OCI-LY7 (cell line): ENCODE measurements around the gene ERC1. TPM values are rescaled to one million over a fixed set of nuclear protein-coding genes. Genes with fewer than 3 reads are reported as not detected.

Experiments used
- BruUV-seq: library from RNA; stranded (reverse); fragments of 400-500 nt; replicated peaks from 2 replicates; lab custom pipeline; 2021; lab: Mats Ljungman, UMichigan
- CTCF ChIA-PET: fragments of 300-600 bp; sonication (Branson Sonifier 250); formaldehyde crosslinking; loops from one replicate; lab custom pipeline; 2022; ENCODE audit warnings: antibody characterized with exemption; ENCODE audit not compliant: unreplicated experiment; lab: Charles Lee
- POLR2A ChIA-PET: fragments of 300-600 bp; sonication (Branson Sonifier 250); formaldehyde crosslinking; loops from one replicate; lab custom pipeline; 2022; ENCODE audit warnings: antibody characterized with exemption; lab: Charles Lee
- DNase-seq: peaks from one replicate; pipeline ENCODE4 v3.0.0-alpha.2; 2015; ENCODE audit warnings: low spot score
- H2AFZ ChIP-seq: fragments of 200-600 bp; sonication (generic), shearing (Covaris generic); 2 replicates; pipeline ENCODE4 v1.6.1; 2014; ENCODE audit warnings: mild to moderate bottlenecking, antibody characterized with exemption, low read length, moderate library complexity
- H3K27ac ChIP-seq: fragments of 200-600 bp; sonication (generic); 2 replicates; pipeline ENCODE4 v1.5.1; 2014; ENCODE audit warnings: mixed run types, low read depth, mild to moderate bottlenecking, moderate library complexity, low read length, inconsistent platforms; ENCODE audit not compliant: poor library complexity, severe bottlenecking
- H3K36me3 ChIP-seq: fragments of 200-600 bp; sonication (generic); 2 replicates; pipeline ENCODE4 v1.6.1; 2014; ENCODE audit warnings: mild to moderate bottlenecking, antibody characterized with exemption, low read length, moderate library complexity, mixed read lengths; ENCODE audit not compliant: insufficient read depth
- H3K4me1 ChIP-seq: fragments of 200-600 bp; sonication (generic); 2 replicates; pipeline ENCODE4 v1.5.1; 2014; ENCODE audit warnings: mild to moderate bottlenecking, low read length; ENCODE audit not compliant: insufficient read depth, poor library complexity, severe bottlenecking
- H3K4me2 ChIP-seq: fragments of 200-600 bp; sonication (generic); 2 replicates; pipeline ENCODE4 v1.6.1; 2014; ENCODE audit warnings: mild to moderate bottlenecking, low read length
- H3K4me3 ChIP-seq: fragments of 200-600 bp; sonication (generic); 2 replicates; pipeline ENCODE4 v1.5.1; 2014; ENCODE audit warnings: mild to moderate bottlenecking, low read depth, low read length; ENCODE audit not compliant: poor library complexity, severe bottlenecking
- H3K79me2 ChIP-seq: fragments of 200-600 bp; sonication (generic); 2 replicates; pipeline ENCODE4 v1.6.1; 2016; ENCODE audit warnings: low read depth, mild to moderate bottlenecking, low read length, moderate library complexity, mixed read lengths; ENCODE audit not compliant: insufficient read depth
- H3K9me2 ChIP-seq: fragments of 200-600 bp; sonication (generic); 2 replicates; pipeline ENCODE4 v1.6.1; 2016; ENCODE audit warnings: mild to moderate bottlenecking, low read length, mixed read lengths; ENCODE audit not compliant: insufficient read depth
- H3K9me3 ChIP-seq: fragments of 200-600 bp; sonication (generic); 2 replicates; pipeline ENCODE4 v1.6.1; 2014; ENCODE audit warnings: mild to moderate bottlenecking, mixed run types, low read length, mixed read lengths
- H4K20me1 ChIP-seq: fragments of 200-600 bp; sonication (generic); 2 replicates; pipeline ENCODE4 v1.6.1; 2014; ENCODE audit warnings: mild to moderate bottlenecking, antibody characterized with exemption, low read length, moderate library complexity, mixed read lengths; ENCODE audit not compliant: insufficient read depth
- EZH2phosphoT487 ChIP-seq: fragments of 200-600 bp; sonication (generic); IDR thresholded peaks from 2 replicates; pipeline ENCODE4 v1.6.1; 2018; ENCODE audit warnings: low read depth, borderline replicate concordance, mild to moderate bottlenecking, mixed run types, antibody characterized with exemption, low read length, moderate library complexity, mixed read lengths
- intact Hi-C: fragments of 100-400 bp; cut with micrococcal nuclease; formaldehyde crosslinking; loops from one replicate; pipeline ENCODE4 v1.10.0; 2022; ENCODE audit not compliant: unreplicated experiment
- total RNA-seq, 2 experiments: library from RNA; depleted of rRNA in 1 of 2; stranded (reverse); fragments of >200 nt in 1 of 2; shearing (Covaris generic) in 1 of 2; gene quantifications; 2 replicates each; pipeline ENCODE4 v1.2.3, GENCODE V29; 2014 to 2022
- TF ChIP-seq, protein P1 (sequence below): fragments of 200-600 bp; sonication (generic); conservative IDR thresholded peaks from 2 replicates; pipeline ENCODE4 v1.5.1; 2014; ENCODE audit warnings: mild to moderate bottlenecking, antibody characterized with exemption, low read length, moderate library complexity, mixed read lengths

Gene ERC1
- total RNA-seq, 2 experiments from 2014 or later: 26.9 to 86.9 TPM

DNA sequence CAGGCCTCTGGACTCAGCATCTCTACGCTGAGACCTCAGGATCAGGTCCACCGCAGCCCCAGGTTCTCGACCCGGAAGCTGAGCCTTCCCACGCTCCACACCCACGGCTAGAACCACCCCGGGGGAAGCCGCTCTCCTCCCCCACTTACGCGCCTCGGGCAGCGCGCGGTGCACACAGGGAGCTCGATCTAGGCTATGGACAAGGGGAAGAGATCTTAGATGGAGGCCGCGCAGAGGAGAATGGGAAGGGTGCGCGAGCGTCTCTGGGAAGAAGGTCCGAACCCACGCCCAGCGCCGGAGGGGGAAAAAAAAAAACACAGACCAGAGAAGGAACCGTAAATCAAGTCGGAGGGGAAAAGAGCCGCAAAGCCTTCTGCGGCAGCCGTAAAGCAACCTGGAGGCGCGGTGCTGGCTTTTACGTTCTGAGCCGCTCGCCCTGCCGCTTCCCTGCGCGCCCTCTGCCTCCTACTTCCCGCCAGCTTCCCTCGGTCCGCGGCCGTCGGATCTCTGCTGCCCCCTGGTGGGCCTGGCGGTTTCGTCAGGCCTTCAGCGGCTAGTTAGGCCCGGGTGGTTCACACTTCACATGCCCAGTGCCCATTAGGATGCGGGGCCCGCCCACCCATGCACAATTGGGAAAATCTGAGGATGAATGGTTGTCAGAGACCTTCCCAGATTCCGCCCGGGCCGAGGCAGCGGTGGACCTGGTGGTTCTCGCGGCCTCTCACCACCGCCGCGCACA lies 41.4 kb upstream of the ERC1 start, which contains the start of gene RAD52:
TSS of gene RAD52 (minus strand) at position 242 of the 739 bp plus-strand sequence. CDS start 16,636 bp downstream, outside the sequence.
- peak within 1 kb of the TSS; percentile 75 for H3K4me2 ChIP-seq
- no TSS peak for BruUV-seq
- H3K4me1 ChIP-seq: peaks cover 21% of the 10 kb centered on the region
- peak within 1 kb of the TSS; percentile 89 for H2AFZ ChIP-seq
- no peaks in the 10 kb centered on the region for H4K20me1 ChIP-seq
- peak within 1 kb of the TSS; percentile 75 for H3K4me3 ChIP-seq
- DNase-seq: peak; percentile 99
- ChIA-PET CTCF (interaction anchor here (0.6 to 1.3 kb wide), 6 partner anchors 18 to 379 kb away, joined by 3 to 5 read pairs (median 4); no protein-coding TSS in a partner anchor), POLR2A (interaction anchor here (0.7 to 1.4 kb wide), 9 partner anchors 10 to 634 kb away, joined by 3 to 4 read pairs (median 3); no protein-coding TSS in a partner anchor)
- no peaks in the 10 kb centered on the region for H3K9me2 ChIP-seq
- H3K79me2 ChIP-seq: peaks cover 36% of the 10 kb centered on the region
- intact Hi-C loops: loop anchor here (1.0 to 5.0 kb wide), 8 partner anchors 41 to 643 kb away; partner anchors contain the start of genes ERC1 and FBXL14
- peak within 1 kb of the TSS; percentile 84 for H3K27ac ChIP-seq
- no peaks in the 10 kb centered on the region for H3K9me3 ChIP-seq
- TF ChIP-seq EZH2phosphoT487: no peak
- TF ChIP-seq, protein P1, sequence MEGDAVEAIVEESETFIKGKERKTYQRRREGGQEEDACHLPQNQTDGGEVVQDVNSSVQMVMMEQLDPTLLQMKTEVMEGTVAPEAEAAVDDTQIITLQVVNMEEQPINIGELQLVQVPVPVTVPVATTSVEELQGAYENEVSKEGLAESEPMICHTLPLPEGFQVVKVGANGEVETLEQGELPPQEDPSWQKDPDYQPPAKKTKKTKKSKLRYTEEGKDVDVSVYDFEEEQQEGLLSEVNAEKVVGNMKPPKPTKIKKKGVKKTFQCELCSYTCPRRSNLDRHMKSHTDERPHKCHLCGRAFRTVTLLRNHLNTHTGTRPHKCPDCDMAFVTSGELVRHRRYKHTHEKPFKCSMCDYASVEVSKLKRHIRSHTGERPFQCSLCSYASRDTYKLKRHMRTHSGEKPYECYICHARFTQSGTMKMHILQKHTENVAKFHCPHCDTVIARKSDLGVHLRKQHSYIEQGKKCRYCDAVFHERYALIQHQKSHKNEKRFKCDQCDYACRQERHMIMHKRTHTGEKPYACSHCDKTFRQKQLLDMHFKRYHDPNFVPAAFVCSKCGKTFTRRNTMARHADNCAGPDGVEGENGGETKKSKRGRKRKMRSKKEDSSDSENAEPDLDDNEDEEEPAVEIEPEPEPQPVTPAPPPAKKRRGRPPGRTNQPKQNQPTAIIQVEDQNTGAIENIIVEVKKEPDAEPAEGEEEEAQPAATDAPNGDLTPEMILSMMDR: peak; percentile 90
- peaks cover 4% of the 10 kb centered on the region; the same call in 1 of the 2 replicates for H3K36me3 ChIP-seq

DNA sequence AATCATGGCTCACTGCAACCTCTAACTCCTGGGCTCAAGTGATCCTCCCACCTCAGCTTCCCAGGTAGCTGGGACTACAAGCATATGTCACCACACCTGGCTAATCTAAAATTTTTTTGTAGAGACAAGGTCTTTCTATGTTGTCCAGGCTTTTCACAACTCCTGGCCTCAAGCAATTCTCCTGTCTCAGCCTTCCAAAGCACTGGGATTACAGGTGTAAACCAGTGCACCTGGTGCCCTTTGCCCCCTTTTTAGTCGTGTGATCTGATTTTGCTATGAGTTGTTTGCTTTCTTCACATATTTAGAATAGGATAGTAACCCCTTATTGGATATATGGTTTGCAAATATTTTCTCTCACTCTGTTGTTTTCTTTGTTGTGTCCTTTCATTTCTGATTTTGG lies 39.8 kb upstream of the ERC1 start:
- intact Hi-C loops: loop anchor here (5.0 kb wide), 1 partner anchor 141 kb away; no protein-coding TSS in a partner anchor
- ChIA-PET CTCF (interaction anchor here (1.0 kb wide), 1 partner anchor 337 kb away, joined by 4 read pairs; no protein-coding TSS in a partner anchor), POLR2A (interaction anchor here (0.6 kb wide), 1 partner anchor 41 kb away, joined by 3 read pairs; no protein-coding TSS in a partner anchor)
- no peak overlapping the region for H3K4me3 ChIP-seq
- H3K79me2 ChIP-seq: peaks cover 29% of the 10 kb centered on the region
- H3K36me3 ChIP-seq: no peaks in the 10 kb centered on the region
- no peaks in the 10 kb centered on the region for H3K9me3 ChIP-seq
- no peak overlapping the region for H3K4me2 ChIP-seq
- DNase-seq: no peak
- no peak overlapping the region for H3K27ac ChIP-seq
- no peak for TF ChIP-seq EZH2phosphoT487
- TF ChIP-seq, protein P1: no peak
- no peaks in the 10 kb centered on the region for H3K9me2 ChIP-seq
- H4K20me1 ChIP-seq: no peaks in the 10 kb centered on the region
- no peak overlapping the region for H2AFZ ChIP-seq
- no TSS peak for BruUV-seq
- H3K4me1 ChIP-seq: peaks cover 19% of the 10 kb centered on the region
